Activated B cell treated with CpG ODN at 0.5 μM for 24 hours (primary cell): ENCODE results near the gene GRHL1. TPM values are rescaled to one million over a fixed set of nuclear protein-coding genes. Genes with fewer than 3 reads are reported as not detected.

Source experiments
- ATAC-seq: fragments of 200-7000 bp; cut with Tn5 transposase; one replicate; pipeline ENCODE4 v1.10.0; 2021; ENCODE audit warnings: low read depth, mild to moderate bottlenecking, moderate library complexity
- CTCF ChIA-PET: fragments of 350-600 bp; sonication (Branson Sonifier 250); formaldehyde crosslinking; loops from one replicate; lab custom pipeline; 2021; ENCODE audit warnings: antibody characterized with exemption; lab: Charles Lee
- POLR2A ChIA-PET: fragments of 350-600 bp; sonication (Branson Sonifier 250); formaldehyde crosslinking; loops from one replicate; lab custom pipeline; 2021; ENCODE audit warnings: antibody characterized with exemption; lab: Charles Lee
- DNase-seq: peaks from one replicate; pipeline ENCODE4 v3.0.0; 2022
- H3K27ac Mint-ChIP-seq: one replicate; pipeline ENCODE4 v1.8.0; 2020; ENCODE audit warnings: mixed read lengths
- H3K27me3 Mint-ChIP-seq: one replicate; pipeline ENCODE4 v1.8.0; 2021; ENCODE audit warnings: mixed read lengths
- H3K36me3 Mint-ChIP-seq: one replicate; pipeline ENCODE4 v1.8.0; 2021; ENCODE audit warnings: low read depth, mixed read lengths
- H3K4me1 Mint-ChIP-seq: one replicate; pipeline ENCODE4 v1.8.0; 2021; ENCODE audit warnings: mixed read lengths
- H3K4me3 Mint-ChIP-seq: one replicate; pipeline ENCODE4 v1.8.0; 2020; ENCODE audit warnings: mild to moderate bottlenecking, mixed read lengths
- H3K9me3 Mint-ChIP-seq: one replicate; pipeline ENCODE4 v1.8.0; 2020; ENCODE audit warnings: mixed read lengths
- CTCF ChIP-seq: fragments of 200-600 bp; IDR thresholded peaks from one replicate; pipeline ENCODE4 v1.8.0; 2022; ENCODE audit warnings: antibody characterized with exemption, mild to moderate bottlenecking
- intact Hi-C: fragments of 100-400 bp; cut with micrococcal nuclease; formaldehyde crosslinking; loops from one replicate; pipeline ENCODE4 v1.15.1; 2024
- total RNA-seq: library from RNA; stranded (reverse); gene quantifications from 2 replicates; pipeline ENCODE4 v1.2.3, GENCODE V29; 2022

The GRHL1 gene
- total RNA-seq, 1 donor from 2014 or later = 0.95 TPM

- H3K4me3 Mint-ChIP-seq = peak overlapping the region; percentile 84
- H3K9me3 Mint-ChIP-seq = no peaks in the 10 kb centered on the region
- no peak for TF ChIP-seq CTCF
- peak overlapping the region; percentile 31 for H3K27ac Mint-ChIP-seq
- ChIA-PET POLR2A (interaction anchor here (1.5 kb wide), 1 partner anchor 106 kb away, joined by 3 read pairs; the partner anchor contains the start of gene TAF1B), CTCF (interaction anchor here (3.1 kb wide), 1 partner anchor 35 kb away, joined by 10 read pairs; no protein-coding TSS in a partner anchor)
- intact Hi-C loops = no loop called here
- H3K36me3 Mint-ChIP-seq = no peaks in the 10 kb centered on the region
- H3K4me1 Mint-ChIP-seq = peaks cover 14% of the 10 kb centered on the region
- DNase-seq (no peak), ATAC-seq (no peak)
- H3K27me3 Mint-ChIP-seq = peaks cover 41% of the 10 kb centered on the region
These were observed 2.1 kb upstream of the GRHL1 start for GRCh38 chr2:9949239-9949991.

GRCh38 chr2:9949992-9950520 is 1.4 kb upstream of the GRHL1 start:
- Mint-ChIP-seq H3K27ac (peak overlapping the region; percentile 65), H3K4me3 (peak overlapping the region; percentile 84), H3K27me3 (peaks cover 43% of the 10 kb centered on the region), H3K36me3 (no peaks in the 10 kb centered on the region), H3K9me3 (no peaks in the 10 kb centered on the region), H3K4me1 (peaks cover 14% of the 10 kb centered on the region)
- intact Hi-C loops = loop anchor here (2.0 to 5.0 kb wide), 4 partner anchors 353 to 863 kb away; partner anchors contain the start of genes ADAM17, HPCAL1, ODC1 and PDIA6
- ATAC-seq (no peak), DNase-seq (no peak)
- ChIA-PET POLR2A (no interaction called here), CTCF (interaction anchor here (3.1 kb wide), 1 partner anchor 35 kb away, joined by 10 read pairs; no protein-coding TSS in a partner anchor)
- no peak for TF ChIP-seq CTCF

- intact Hi-C loops = loop anchor here (1.0 to 5.0 kb wide), 8 partner anchors 17 to 862 kb away; partner anchors contain the start of genes ADAM17, HPCAL1, KLF11 and ODC1
- ATAC-seq (peak; percentile 40), DNase-seq (no peak)
- ChIA-PET POLR2A (no interaction called here), CTCF (interaction anchor here (3.1 kb wide), 1 partner anchor 34 kb away, joined by 10 read pairs; no protein-coding TSS in a partner anchor)
- Mint-ChIP-seq H3K9me3 (no peaks in the 10 kb centered on the region), H3K36me3 (no peaks in the 10 kb centered on the region), H3K4me1 (peaks cover 14% of the 10 kb centered on the region), H3K27ac (peak overlapping the region; percentile 65), H3K4me3 (peak overlapping the region; percentile 84), H3K27me3 (peaks cover 42% of the 10 kb centered on the region)
- TF ChIP-seq CTCF = no peak
These were observed 797 bp upstream of the GRHL1 start for GRCh38 chr2:9950521-9951271.

- peaks cover 14% of the 10 kb centered on the region for H3K4me1 Mint-ChIP-seq
- no peak for DNase-seq
- intact Hi-C loops = loop anchor here (1.0 to 5.0 kb wide), 8 partner anchors 16 to 862 kb away; partner anchors contain the start of genes ADAM17, HPCAL1, KLF11 and ODC1
- H3K9me3 Mint-ChIP-seq = no peaks in the 10 kb centered on the region
- TF ChIP-seq CTCF = no peak
- no peak for ATAC-seq
- ChIA-PET POLR2A (no interaction called here), CTCF (no interaction called here)
- H3K36me3 Mint-ChIP-seq = no peaks in the 10 kb centered on the region
- H3K4me3 Mint-ChIP-seq = peak overlapping the region; percentile 84
- H3K27ac Mint-ChIP-seq = no peak overlapping the region
- H3K27me3 Mint-ChIP-seq = peaks cover 38% of the 10 kb centered on the region
These were observed 296 bp upstream of the GRHL1 start for GRCh38 chr2:9951272-9951521.
